NOMO-1 treated with dmso at 0.1 percent for 144 hours (cell line): ENCODE measurements around the gene INIP.
"Not testable (repeated sequence)": the region's sequence is repeated elsewhere in the genome, so short reads cannot be mapped to it uniquely, and the experiment has no call there.

Experiments used
- DNase-seq: peaks from one replicate; lab custom pipeline; 2025; ENCODE audit not compliant: unreplicated experiment; lab: John Stamatoyannopoulos, UW

INIP gene

DNA sequence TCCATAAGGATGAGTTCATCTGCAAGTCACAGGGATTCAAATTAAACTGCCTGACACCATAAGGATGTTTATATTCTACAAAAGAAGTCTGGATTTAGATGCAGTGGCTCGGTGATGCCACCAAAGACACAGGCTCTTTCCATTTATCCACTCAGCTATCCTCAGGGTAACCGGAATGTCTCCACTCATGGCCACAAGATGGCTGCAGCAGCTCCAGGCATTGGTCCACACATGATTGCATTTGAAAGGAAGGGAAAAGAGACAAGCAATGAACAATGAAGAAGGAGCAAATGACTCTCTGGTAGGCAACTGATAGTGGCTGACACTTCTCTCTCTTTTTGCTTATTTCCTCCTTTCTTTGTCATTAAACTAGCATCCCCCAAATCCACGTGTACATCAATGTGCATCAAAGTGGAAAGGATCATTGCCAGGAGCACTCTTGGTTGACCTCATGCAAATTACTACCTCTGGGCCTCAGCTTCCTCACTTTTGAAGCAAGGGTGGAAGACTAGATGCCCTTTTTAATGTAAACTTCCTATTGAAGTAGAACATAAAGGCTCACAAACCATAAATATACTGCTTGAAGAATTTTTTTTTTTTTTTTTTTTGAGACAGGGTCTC, 25.4 kb upstream of the INIP start:
- DNase-seq: no peak

DNA sequence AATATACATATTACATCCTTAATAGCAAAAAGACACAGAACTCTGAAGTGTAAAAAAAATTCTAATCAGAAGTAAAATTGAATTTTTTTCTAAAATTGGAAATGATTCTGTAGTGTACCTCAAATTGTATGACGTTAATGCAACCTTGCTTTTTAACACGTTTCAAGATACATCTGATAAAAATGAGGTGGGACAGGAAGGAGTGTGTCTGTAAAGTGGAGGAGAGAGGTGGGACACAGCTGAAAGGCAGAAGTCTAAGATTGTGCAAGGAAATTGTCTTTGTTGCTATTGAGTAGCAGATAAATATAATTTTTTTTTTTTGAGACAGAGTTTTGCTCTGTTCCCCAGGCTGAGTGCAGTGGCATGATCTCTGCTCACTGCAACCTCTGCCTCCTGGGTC, 17.0 kb upstream of the INIP start:
- no peak for DNase-seq

DNA sequence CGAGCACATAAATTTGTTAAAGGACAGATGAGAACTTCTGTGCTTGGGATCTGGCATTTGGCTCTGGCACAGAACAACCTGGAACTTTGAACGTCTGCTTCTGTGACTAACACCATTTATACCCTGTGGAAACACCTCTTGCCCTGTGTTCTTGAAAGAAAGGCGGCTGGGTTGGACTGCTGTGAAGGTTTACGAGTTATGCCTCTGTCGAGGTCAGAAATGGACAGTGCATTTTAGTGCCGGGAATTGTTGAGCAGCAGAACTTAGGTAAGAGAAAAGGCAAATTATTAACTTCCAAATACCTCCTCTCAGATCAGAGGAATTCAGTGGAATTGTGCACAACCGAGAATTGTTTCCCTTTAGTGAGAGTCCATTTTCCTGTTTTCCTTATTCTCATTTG, 14.1 kb upstream of the INIP start:
- no peak for DNase-seq

DNA sequence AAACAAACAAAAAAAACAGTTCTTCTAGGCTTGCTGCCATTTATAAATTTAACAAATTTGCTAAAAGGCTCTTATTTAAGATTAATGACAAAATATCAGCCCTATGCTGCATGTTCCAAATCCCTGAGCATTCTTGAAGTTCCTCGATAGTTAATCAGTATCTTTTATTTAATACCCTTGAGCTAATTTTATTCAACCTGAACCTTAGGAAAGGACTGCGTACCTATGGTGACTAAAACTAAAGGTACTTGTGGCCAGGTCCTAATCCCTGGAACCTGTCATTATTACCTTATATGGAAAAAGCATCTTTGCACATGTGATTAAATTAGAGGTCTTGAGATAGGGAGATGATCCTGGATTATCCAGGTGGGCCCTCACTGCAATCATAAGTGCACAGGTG, 10.5 kb upstream of the INIP start:
- no peak for DNase-seq

DNA sequence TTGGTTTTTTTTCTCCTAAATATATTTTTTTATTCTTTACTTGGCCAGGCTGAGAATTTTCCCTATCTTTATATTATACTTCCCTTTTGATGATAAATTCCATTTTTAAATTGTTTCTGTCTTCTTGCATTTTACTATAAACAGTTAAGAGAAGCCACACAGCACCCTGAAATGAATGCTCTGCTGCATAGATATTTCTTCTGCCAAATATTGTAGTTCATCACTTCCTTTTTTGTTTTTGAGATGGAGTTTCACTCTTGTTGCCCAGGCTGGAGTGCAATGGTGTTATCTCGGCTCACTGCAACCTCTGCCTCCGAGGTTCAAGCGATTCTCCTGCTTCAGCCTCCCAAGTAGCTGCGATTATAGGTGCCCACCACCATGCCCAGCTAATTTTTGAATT, 8.5 kb upstream of the INIP start:
- DNase-seq: peak; percentile 33

DNA sequence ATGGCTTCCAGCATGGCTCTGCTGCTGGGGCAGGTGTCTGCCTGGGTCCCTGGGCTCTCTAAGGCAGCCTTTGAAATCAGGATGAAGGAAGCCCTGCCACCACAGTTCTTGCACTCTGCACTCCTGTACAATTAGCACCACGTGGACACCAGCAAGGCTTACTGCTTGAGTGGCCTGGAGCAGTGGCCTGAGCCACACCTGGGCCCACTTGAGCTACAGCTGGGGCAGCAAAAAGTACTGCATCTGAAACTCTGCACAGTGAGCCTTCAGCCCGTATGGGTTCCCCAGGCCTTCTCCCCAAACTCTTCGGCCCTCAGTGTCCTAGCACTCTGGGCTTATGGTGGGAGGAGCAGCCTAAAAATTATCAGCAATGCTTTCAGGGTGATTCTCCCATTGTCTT, 8.0 kb upstream of the INIP start:
- no peak for DNase-seq

DNA sequence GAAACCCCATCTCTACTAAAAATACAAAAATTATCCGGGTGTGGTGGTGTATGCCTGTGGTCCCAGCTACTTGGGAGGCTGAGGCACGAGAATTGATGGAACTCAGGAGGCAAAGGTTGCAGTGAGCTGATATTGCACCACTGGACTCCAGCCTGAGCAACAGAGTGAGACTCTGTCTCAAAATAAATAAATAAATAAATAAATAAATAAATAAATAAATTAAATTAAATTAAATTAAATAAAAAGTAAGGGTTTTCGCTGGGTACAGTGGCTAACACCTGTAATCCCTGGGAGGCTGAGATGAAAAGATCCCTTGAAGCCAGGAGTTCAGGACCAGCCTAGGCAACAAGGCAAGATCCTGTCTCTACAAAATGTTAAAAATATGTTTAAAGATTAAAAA, 4.8 kb upstream of the INIP start:
- DNase-seq: not testable (repeated sequence)

DNA sequence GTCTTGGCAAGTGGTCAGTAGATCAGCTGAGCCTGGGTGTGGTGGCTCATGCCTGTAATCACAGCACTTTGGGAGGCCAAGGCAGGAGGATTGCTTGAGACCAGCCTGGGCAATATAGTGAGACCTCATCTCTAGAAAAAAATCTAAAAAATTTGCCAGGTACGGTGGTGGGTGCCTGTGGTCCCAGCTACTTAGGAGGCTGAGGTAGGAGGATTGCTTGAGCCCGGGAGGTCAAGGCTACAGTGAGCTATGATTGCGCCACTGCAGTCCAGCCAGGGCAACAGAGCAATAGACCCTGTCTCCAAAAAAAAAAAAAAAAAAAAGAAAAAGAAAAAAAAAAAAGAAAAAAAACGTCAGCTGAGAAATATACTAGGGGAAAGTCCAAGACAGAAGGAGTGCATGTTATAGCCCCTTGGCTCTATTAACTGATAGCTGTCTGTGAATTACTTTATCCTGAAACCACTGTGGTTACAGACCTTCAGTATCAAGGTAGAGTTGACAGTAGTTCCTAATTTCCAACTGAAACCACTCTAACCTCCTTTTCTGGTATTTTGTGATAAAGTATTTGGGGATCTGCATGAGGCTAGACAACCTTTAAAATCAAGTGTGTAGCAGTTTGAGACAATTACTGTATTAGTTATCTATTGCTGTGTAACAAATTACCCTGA, 2.3 kb upstream of the INIP start:
- no peak for DNase-seq

DNA sequence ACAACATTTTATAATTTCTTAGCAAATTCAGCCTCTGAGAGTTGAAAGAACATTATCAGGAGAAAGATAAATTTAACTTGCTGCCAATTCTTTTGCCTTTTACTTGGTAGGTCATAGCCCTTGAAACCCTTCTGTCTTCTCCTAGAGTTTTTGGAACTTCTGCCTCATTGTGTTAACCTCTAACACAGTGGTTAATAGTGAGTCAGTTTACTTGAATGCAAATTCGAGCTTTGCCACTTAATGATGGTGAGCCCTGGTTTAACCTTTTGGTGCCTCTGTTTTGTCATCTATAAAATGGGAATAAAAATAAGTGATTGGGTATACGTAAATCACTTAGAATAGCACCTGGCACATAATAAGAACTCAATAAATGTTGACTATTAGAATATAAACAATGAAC, 1.8 kb upstream of the INIP start:
- DNase-seq: no peak

DNA sequence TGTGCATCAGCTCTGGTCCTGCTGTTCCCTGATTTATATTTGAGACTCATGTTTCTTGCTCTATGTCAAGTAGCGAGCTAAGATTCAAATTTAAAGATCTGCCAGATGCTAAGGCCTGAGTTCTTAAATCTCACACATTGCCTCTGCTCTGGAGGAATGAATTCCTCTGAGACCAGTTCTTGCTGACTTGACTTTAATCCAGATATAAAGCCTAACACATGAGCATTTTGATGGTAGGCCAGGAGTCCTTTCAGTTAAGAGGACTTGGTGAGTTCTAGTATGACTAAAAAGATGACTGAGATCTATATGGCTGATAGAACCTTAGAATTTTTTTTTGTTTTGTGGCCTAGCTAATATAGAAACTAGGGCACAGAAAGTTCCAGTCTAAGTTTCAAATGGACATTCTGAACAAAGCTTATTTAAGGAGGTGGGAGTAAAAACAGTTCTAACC, 1.3 kb upstream of the INIP start:
- DNase-seq: no peak

DNA sequence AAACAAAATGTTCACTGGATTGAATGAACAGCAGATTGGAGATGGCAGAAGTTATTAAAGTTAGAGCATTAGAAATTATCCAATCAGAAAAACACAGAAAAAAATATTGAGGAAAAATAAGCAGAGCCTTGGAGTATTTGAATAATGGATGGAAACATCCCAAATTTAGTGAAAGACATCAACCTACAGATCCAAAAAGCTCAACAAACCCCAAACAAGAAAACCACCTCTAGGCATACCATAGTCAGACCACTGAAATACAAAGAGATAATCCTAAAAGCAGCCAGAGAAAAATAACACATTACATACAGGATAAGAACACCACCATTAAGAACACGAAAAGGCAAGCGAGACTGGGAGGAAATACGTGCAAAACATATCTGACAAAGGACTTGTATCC, 5.2 kb downstream of the INIP start:
- DNase-seq: no peak

DNA sequence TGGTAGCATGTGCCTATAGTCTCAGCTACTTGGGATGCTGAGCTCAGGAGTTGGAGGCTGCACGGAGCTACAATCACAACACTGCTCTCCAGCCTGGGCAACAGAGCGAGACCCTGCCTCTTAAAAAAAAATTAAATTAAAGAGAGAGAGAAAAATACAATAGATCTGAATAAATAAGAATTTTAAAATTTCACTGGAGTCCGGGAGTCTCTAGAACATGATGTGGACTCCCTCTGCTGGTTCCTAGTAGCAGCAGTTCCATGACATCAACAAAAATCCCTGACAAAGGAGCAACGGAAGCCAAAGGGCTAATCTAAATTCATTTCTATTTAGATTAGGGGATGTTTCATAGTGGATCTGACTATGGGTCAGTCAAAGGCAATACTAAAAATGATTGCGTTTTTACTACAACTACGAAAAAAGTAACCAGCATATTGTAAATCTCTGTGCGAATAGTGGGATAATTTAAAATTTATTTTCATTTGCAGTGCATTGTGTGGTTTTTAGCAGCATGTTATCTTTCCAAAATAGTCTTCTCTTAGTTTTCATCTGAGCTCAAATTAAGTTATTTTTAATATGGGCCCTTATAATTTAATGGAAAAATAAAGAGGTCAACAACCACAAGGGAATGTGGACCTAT, 6.7 kb downstream of the INIP start:
- no peak for DNase-seq

DNA sequence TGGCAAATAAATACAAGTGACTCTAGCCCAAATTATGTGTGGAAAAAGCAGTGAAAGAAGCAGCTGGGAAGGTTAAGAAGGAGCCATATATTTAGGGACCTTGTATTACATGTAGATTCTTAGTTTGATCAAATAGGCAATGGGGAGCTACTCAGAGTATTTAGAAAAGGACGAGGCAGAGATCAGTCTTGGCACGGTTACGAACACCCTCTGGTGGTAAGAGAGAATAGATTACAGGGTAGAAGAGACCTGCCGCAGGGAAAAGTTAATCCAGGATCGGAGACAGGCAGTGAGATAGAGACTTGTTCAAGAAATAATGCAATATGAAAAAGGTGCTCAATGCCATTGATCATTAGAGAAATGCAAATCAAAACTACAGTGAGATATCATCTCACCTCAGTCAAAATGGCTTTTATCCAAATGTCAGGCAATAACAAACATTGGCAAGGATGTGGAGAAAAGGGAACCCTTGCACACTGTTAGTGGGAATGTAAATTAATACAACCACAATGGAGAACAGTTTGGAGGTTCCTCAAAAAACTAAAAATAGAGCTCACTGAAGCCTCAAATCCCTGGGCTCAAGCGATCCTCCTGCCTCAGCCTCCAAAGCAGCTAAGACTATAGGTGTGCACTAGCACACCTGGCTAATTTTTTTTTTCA, 12.0 kb downstream of the INIP start:
- DNase-seq: no peak

DNA sequence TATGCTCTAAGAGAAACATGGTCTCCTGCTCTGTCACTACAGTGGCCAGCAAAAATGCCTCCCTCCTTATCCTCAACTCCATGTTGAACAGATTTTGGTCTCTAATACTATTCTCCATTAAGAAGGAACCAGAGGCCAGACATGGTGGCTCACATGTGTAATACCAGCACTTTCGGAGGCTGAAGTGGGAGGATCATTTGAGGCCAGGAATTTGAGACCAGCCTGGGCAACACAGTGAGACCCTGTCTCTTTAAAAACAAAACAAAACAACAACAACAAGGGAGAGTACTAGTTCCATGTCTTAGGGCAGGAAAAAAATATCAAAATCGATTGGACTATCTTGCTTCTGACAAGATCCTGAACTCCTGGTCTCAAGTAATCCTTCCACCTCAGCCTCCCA, 14.6 kb downstream of the INIP start:
- DNase-seq: no peak

DNA sequence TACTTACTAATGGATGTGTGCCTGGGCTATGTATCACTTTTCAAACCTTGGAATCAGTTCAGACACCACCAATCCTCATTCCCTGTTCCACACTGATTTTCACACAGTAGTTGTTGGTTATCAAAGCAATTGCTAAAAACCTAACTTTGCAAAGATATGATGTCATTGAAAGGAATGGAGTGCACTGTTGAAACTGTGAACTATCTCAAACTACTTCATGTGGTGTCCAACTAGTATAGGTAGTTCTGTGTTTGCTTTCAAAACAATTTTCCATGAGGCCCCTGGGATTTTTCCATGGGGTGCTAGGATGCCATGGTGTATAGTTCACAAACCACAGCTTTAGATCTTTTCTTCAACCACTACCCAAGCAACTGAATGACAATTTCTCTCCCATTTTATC, 17.8 kb downstream of the INIP start:
- DNase-seq: no peak

DNA sequence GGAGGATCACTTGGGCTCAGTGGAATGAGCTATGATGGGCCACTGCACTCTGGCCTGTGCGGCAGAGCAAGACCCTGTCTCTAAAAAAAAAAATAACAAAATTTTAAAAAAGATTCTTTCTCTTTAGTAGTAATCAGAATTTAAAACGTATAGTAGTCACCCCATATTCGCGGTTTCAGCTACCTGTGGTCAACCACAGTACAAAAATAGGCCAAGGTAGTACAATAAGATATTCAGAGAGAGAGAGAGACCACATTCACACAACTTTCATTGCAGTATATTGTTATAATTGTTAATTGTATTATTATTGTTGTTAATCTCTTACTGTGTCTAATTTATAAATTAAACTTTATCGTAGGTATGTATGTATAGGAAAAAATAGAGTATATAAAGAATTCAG, 18.7 kb downstream of the INIP start:
- DNase-seq: no peak

DNA sequence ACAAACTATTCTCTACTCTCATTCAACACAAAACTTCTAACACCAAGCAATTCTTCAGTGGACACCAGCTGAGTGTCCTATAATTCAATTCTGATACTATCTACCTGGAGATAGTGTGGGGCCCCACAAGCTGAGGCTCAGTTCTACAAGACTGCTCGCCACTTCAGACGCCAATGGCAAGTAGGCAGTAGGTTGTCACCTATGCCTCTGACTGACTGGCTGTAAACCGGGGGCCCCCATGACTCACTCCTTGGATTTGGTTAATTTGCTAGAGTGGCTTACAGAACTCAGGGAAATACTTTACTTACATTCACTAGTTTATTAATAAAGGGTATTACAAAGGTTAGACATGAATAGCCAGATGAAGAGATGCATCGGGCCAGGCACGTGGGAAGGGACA, 21.5 kb downstream of the INIP start:
- DNase-seq: no peak

DNA sequence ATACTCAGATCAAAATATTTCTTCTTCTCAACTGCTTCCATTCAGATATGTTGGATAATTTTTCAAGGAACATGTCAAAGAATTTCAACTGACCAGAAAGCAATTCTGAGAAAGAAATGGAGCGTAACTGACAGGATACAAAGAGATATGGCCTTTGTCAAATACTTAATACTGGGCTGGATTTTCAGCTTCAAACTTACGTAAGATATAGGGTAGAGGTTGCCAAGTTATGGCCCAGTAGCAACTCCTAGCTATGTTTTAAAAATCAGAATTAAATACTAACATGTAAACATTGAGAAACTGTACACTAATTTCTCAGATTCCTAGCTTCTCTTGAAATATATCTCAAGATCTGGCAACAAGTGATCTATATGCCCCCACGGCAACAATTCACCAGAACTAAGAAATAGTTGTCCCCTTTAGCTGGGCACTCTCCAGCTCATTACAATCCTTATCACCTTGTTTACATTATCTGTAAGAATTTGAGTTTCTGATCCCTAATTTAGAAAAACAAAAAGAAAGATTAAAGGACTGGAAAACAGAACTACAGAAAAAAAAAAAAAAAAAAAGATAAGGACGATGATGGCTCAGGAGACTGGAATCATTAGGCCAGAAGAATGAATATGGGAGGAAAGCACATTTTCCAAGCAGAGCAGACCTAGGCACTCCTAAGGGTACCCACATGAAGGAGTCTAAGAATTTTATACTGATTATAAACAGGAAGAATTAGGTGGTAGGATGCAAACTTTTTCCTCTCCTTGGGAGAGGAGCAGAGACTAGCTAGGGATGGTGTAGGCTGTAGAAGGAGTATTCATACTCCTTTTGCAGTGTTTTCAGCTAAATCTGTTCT, 23.0 kb downstream of the INIP start:
- DNase-seq: no peak

DNA sequence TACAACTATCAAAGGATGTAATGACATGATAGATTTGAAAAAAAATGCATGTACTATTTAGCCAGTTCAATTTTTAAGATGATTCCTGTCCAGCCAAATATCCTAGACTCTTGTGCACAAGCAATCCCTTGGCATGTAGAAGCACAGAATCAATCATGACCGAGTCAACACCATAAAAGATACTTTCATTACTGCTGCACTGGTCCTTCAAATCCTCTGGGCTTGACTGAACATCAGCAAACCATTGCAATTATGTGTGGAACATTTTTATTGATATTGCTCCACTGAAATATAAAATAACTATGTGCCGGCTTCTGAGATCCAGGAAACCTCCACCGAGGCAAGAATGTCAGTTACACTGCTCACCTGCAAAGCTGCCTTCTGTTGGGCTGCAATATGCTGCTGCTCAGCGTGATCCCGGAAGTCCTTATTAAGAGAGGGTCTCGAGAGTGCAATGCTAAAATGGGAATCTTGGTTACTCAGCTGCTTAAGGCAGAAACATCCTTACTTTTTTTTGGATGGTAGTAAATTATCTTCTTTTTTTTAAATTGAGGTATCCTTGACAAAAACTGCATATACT, 28.7 kb downstream of the INIP start:
- DNase-seq: no peak

DNA sequence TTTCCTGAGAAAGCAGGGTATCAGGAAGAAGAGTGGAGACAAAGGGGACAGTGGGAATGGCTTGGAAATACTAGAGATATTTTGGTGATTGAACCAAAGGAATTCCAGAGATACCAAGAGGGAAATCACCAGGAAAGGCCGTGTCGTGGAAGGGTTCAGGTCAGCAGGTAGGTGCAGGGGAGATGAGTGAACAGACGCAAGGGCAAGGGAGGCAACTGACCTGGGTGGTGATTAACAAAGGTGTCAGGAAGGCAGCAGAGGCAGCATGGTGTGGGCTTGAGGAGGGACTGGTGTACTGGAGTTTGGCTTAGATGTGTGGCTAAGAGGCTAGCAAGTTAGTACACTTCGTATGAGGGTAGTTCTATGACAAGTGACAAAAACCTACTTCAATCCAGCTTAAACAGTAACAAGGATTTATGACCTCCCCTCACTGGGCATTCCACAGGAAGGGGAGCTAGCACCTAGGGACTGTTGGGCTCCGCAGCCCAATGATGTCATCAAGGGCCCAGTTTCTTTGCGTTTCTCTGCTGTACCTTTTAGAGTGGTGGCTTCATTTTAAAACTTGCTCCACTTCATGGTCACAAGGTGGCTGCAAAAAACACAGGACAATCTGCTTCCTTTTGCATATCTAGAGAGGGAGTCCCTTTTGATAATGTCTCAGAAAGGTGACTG, 37.0 kb downstream of the INIP start:
- no peak for DNase-seq
